Upper lobe of left lung (tissue), 6 donors: ENCODE data around the gene PALM. TPM values are rescaled to one million over a fixed set of nuclear protein-coding genes. Genes with fewer than 3 reads are reported as not detected.

Experiments used
- ATAC-seq, 2 donors: fragments of 200-7000 bp; cut with Tn5 transposase; one replicate each; pipeline ENCODE4 v1.9.1; 2022; ENCODE audit warnings: mild to moderate bottlenecking in 2 of 2, moderate library complexity in 2 of 2; ENCODE audit not compliant: low FRiP score in 2 of 2
- DNase-seq, 2 donors: peaks; one replicate each; pipeline ENCODE4 v3.0.0-alpha.2; 2019 to 2020
- H3K27ac ChIP-seq, 4 donors: fragments of 200-600 bp; sonication (generic); one replicate each; pipeline ENCODE4 v1.5.1; 2016 to 2019
- H3K27me3 ChIP-seq, 4 donors: fragments of 200-600 bp; sonication (generic); one replicate each; pipeline ENCODE4 v1.5.1; 2017 to 2019
- H3K36me3 ChIP-seq, 4 donors: fragments of 200-600 bp; sonication (generic); one replicate each; pipeline ENCODE4 v1.5.1; 2016 to 2019
- H3K4me1 ChIP-seq, 4 donors: fragments of 200-600 bp; sonication (generic); one replicate each; pipeline ENCODE4 v1.5.1; 2018 to 2019
- H3K4me3 ChIP-seq, 4 donors: fragments of 200-600 bp; sonication (generic); one replicate each; pipeline ENCODE4 v1.5.1; 2017 to 2019; ENCODE audit warnings: mild to moderate bottlenecking in 2 of 4, moderate library complexity in 1 of 4
- H3K9me3 ChIP-seq, 4 donors: fragments of 200-600 bp; sonication (generic); one replicate each; pipeline ENCODE4 v1.5.1; 2018 to 2019
- EP300 ChIP-seq, 4 donors: sonication (generic); formaldehyde crosslinking; IDR thresholded peaks; one replicate each; pipeline ENCODE4 v1.5.1; 2017; ENCODE audit warnings: antibody characterized with exemption in 4 of 4, control low read depth in 2 of 4
- POLR2A ChIP-seq, 4 donors: fragments of 450-650 bp; IDR thresholded peaks; one replicate each; pipeline ENCODE4 v1.5.1; 2016 to 2017; ENCODE audit warnings: antibody characterized with exemption in 4 of 4, mild to moderate bottlenecking in 2 of 4
- POLR2AphosphoS5 ChIP-seq, 2 donors: sonication (generic); formaldehyde crosslinking; IDR thresholded peaks; one replicate each; pipeline ENCODE4 v1.5.1; 2017; ENCODE audit warnings: antibody characterized with exemption in 2 of 2
- WGBS, 2 donors: methylation state at CpG; one replicate each; pipeline ENCODE4 v1.1.5; 2017 to 2018; 5-methylcytosine and 5-hydroxymethylcytosine counted together
- total RNA-seq, 6 donors: library from RNA; depleted of rRNA in 4 of 6; stranded (reverse); fragments of >200 nt in 4 of 6; gene quantifications; one replicate each; pipeline versions ENCODE4 v1.1.0 to v1.2.1, GENCODE V29; 2016 to 2021
- TF ChIP-seq, protein P1 (sequence below), 6 experiments: fragments of 450-650 bp in 4 of 6; fragments of 200-600 bp in 2 of 6; sonication (generic) in 2 of 6; IDR thresholded peaks; one replicate each; pipeline ENCODE4 v1.5.1; 2016 to 2019; ENCODE audit warnings: antibody characterized with exemption in 6 of 6
- donor health status: DM: no; HTN: no; CAD: no; lungs with moderate emphysema.
- donor health status: DM: no; HTN: yes; CAD: no; lungs with severe emphysema.

PALM gene
- total RNA-seq, 6 donors from 2014 or later = 12.5 to 65.6 (median 37.4) TPM

DNA sequence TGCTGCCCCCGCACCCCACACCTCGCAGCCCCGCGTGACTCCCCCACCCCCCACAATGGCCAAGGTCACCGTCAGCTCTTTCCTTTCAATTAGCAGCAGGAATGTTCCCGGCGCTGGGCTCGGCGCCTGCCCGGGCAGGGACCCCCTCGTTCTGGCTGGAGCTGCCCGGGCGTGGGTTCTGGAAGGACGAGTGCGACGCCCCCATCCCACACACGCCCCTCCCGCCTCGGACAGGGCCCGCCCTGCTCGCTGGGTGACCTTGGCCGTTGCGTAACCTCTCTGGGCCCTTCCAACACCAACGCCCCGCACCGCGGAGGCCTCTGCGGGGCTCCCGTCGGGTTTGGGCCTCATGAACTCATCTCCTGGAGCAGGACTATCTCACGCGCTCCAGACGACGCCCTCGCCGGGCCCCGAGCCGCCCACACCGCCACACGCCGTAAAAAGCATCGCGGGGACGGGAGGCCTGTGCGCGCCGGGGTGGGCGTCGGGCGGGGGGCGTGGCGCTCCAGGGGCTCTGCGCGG is 10.3 kb downstream of the PALM start:
- H3K36me3 ChIP-seq = no peaks in the 10 kb centered on the region
- peaks cover 10 to 34% (median 13%) of the 10 kb centered on the region in 4 donors for H3K4me1 ChIP-seq
- peak in 1 of 2 donors; percentile 90 for DNase-seq
- no peak overlapping the region for H3K4me3 ChIP-seq
- TF ChIP-seq, protein P1, sequence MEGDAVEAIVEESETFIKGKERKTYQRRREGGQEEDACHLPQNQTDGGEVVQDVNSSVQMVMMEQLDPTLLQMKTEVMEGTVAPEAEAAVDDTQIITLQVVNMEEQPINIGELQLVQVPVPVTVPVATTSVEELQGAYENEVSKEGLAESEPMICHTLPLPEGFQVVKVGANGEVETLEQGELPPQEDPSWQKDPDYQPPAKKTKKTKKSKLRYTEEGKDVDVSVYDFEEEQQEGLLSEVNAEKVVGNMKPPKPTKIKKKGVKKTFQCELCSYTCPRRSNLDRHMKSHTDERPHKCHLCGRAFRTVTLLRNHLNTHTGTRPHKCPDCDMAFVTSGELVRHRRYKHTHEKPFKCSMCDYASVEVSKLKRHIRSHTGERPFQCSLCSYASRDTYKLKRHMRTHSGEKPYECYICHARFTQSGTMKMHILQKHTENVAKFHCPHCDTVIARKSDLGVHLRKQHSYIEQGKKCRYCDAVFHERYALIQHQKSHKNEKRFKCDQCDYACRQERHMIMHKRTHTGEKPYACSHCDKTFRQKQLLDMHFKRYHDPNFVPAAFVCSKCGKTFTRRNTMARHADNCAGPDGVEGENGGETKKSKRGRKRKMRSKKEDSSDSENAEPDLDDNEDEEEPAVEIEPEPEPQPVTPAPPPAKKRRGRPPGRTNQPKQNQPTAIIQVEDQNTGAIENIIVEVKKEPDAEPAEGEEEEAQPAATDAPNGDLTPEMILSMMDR (IDR thresholded peaks at IDR 0.05) = no peak
- TF ChIP-seq POLR2AphosphoS5 (IDR thresholded peaks at IDR 0.05) (peak in 1 of 2 donors; percentile 11), EP300 (IDR thresholded peaks at IDR 0.05) (no peak)
- WGBS, 2 donors = 37 to 49% methylated on average over 12 to 20 of the region's 54 CpGs
- peak overlapping the region in 2 of 4 donors; percentile 16 to 77 for H3K27ac ChIP-seq
- H3K9me3 ChIP-seq = no peaks in the 10 kb centered on the region
- ATAC-seq = peak; percentile 12 to 88
- peaks cover 0 to 23% (median 14%) of the 10 kb centered on the region in 4 donors for H3K27me3 ChIP-seq

DNA sequence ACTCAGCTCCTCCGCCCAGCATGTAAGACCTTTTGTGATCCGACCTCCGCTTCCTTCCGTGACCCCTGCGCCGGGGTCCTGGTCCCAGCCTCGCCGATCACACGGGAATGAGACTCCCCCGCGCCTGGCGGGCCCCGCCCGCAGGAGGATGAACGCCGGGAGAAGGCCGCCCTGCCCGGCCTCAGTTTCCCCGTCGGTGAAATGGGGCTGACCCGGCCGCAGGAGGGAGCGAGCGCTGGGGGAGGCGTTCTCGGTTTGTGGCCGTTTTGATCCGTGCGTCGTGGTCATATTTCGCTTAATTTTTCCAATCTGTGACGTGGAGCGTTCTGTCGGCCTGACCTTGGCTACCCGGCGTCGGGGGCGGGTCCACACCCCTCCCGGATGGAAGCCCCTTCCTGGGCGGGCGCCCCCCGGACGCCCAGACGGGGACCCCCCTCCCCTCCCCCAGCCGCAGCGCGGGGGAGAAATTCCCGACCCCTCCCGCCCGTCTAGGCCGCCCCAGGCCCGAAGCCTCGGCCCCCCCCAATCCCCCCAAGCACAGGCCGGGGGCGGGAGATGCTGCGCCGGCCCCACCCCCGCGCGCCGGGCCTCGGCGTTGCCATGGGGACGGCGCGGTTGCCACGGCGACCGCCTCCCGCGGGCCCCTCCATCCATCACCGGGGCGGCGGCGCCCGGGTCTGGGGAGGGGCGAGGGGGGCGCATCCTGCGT is 11.1 kb downstream of the PALM start:
- peaks cover 0 to 23% (median 14%) of the 10 kb centered on the region in 4 donors for H3K27me3 ChIP-seq
- WGBS, 2 donors = 48 to 52% methylated on average over 11 to 20 of the region's 79 CpGs
- H3K36me3 ChIP-seq = no peaks in the 10 kb centered on the region
- TF ChIP-seq POLR2A (IDR thresholded peaks at IDR 0.05) (no peak), EP300 (IDR thresholded peaks at IDR 0.05) (no peak), POLR2AphosphoS5 (IDR thresholded peaks at IDR 0.05) (no peak)
- TF ChIP-seq, protein P1 (IDR thresholded peaks at IDR 0.05) = no peak
- DNase-seq (peak in 1 of 2 donors; percentile 87), ATAC-seq (peak in 1 of 2 donors; percentile 80)
- no peak overlapping the region for H3K4me3 ChIP-seq
- peak overlapping the region in 1 of 4 donors; percentile 77 for H3K27ac ChIP-seq
- no peaks in the 10 kb centered on the region for H3K9me3 ChIP-seq
- peaks cover 10 to 34% (median 13%) of the 10 kb centered on the region in 4 donors for H3K4me1 ChIP-seq

DNA sequence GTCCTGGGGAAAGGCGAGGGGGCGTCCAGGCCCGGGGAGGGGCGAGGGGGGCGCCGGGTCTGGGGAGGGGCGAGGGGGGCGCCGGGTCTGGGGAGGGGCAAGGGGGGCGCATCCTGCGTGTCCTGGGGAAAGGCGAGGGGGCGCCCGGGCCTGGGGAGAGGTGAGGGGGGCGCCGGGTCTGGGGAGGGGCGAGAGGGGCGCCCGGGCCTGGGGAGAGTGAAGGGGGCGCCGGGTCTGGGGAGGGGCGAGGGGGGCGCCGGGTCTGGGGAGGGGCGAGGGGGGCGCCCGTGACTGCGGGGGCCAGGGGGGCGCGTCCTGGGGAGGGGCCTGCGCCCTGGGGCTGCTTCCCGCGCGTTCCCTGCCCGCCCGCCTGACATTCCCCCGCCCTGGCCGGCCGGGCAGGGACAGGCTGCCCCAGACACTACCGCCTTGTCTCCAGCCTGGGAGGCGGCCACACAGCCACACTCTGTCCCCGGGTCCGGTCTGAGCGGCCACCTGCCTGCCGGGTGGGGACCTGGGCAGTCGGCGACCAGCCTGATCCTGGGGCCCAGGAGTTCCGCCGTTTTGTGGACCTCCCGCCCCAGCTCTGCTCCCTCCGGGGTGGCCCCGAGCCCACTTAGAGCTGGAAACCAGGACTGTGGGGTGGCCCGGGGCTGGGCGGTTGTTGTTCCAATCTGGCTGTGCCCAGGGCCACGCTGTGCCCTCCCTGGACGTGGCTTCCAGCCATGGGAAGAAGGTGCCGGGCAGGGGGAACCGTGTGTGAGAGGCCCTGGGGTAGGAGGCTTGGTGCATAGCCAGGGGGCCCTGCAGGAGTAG is 11.8 kb downstream of the PALM start:
- Histone ChIP-seq H3K27me3 (peaks cover 0 to 23% (median 14%) of the 10 kb centered on the region in 4 donors), H3K27ac (peak overlapping the region in 2 of 4 donors; percentile 40 to 53), H3K9me3 (no peaks in the 10 kb centered on the region), H3K4me1 (peaks cover 10 to 34% (median 13%) of the 10 kb centered on the region in 4 donors), H3K4me3 (no peak overlapping the region), H3K36me3 (no peaks in the 10 kb centered on the region)
- ATAC-seq = peak in 1 of 2 donors; percentile 37
- DNase-seq = peak in 1 of 2 donors; percentile 76
- 55 to 100% methylated on average over 2 to 16 of the region's 58 CpGs for WGBS, 2 donors
- TF ChIP-seq, protein P1 (IDR thresholded peaks at IDR 0.05) = no peak
- TF ChIP-seq EP300 (IDR thresholded peaks at IDR 0.05) (no peak), POLR2A (IDR thresholded peaks at IDR 0.05) (no peak), POLR2AphosphoS5 (IDR thresholded peaks at IDR 0.05) (no peak)

DNA sequence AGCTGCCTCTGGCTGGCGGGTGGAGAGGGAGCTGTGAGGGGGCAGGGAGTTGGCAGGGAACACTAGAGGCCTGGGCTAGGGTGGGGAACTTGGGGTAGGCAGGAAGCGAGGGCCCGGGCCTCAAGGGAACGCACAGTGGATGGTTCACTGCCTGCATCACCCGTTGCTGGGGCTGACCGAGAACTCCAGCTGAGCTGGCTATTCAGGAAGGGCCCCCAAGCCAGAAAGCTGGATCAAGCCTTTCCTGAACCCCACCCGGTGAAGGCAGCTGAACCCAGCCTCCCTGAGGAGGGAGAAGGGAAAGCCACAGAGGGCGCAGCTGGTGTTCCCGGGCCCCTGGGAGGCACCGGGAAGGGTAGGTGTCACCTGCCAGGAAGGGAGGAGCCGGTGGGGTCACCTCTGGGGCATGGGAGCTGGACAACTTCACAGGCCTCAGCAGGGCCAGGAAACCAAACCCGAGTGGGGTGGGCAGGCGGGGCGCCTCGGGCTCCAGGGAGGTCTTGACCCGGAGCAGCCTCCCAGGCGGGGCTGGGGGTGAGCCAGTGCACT is 13.9 kb downstream of the PALM start:
- WGBS, 2 donors = 35 to 56% methylated on average over 9 to 16 of the region's 17 CpGs
- TF ChIP-seq, protein P1 (IDR thresholded peaks at IDR 0.05) = no peak
- TF ChIP-seq POLR2AphosphoS5 (IDR thresholded peaks at IDR 0.05) = no peak
- no peak for TF ChIP-seq EP300 (IDR thresholded peaks at IDR 0.05)
- TF ChIP-seq POLR2A (IDR thresholded peaks at IDR 0.05) = no peak
- H3K27ac ChIP-seq = peak overlapping the region; percentile 31 to 69 (median 45)
- H3K36me3 ChIP-seq = peaks cover 0 to 8% (median 0%) of the 10 kb centered on the region in 4 donors
- H3K4me3 ChIP-seq = no peak overlapping the region
- peaks cover 13 to 39% (median 17%) of the 10 kb centered on the region in 4 donors for H3K4me1 ChIP-seq
- peak in 1 of 2 donors; percentile 23 for ATAC-seq
- H3K27me3 ChIP-seq = peaks cover 0 to 23% (median 14%) of the 10 kb centered on the region in 4 donors
- no peaks in the 10 kb centered on the region for H3K9me3 ChIP-seq
- DNase-seq = peak in 1 of 2 donors; percentile 73
